GM23338 (cell line): Measurements from ENCODE around the gene SMIM35. TPM values are rescaled to one million over a fixed set of nuclear protein-coding genes. Genes with fewer than 3 reads are reported as not detected.
A peak's percentile ranks its signal among the peaks of the same experiment; 100 is the strongest.

Source experiments
- ATAC-seq: fragments of 200-7000 bp; cut with Tn5 transposase; 3 replicates; pipeline ENCODE4 v1.9.1; 2020
- DNase-seq: peaks from one replicate; pipeline ENCODE4 v3.0.0-alpha.2; 2015; ENCODE audit warnings: low spot score
- H2AFZ ChIP-seq: fragments of 200-600 bp; sonication (generic); 2 replicates; pipeline ENCODE4 v1.8.0; 2016; ENCODE audit warnings: antibody characterized with exemption, mild to moderate bottlenecking, moderate library complexity
- H3F3A ChIP-seq: fragments of 200-600 bp; sonication (generic); replicated peaks from 2 replicates; pipeline ENCODE4 v1.8.0; 2017; ENCODE audit warnings: antibody characterized with exemption, mixed run types, low read depth
- H3K27ac ChIP-seq: fragments of 200-600 bp; sonication (generic); 2 replicates; pipeline ENCODE4 v1.6.1; 2016; ENCODE audit warnings: low read depth
- H3K27me3 ChIP-seq: fragments of 200-600 bp; sonication (generic); 2 replicates; pipeline ENCODE4 v1.8.0; 2016; ENCODE audit warnings: mild to moderate bottlenecking, mixed run types, moderate library complexity; ENCODE audit not compliant: insufficient read depth
- H3K36me3 ChIP-seq: fragments of 200-600 bp; sonication (generic); 2 replicates; pipeline ENCODE4 v1.8.0; 2016; ENCODE audit warnings: mild to moderate bottlenecking; ENCODE audit not compliant: insufficient read depth
- H3K4me1 ChIP-seq: fragments of 200-600 bp; sonication (generic); 2 replicates; pipeline ENCODE4 v1.8.0; 2016; ENCODE audit warnings: mild to moderate bottlenecking, moderate library complexity; ENCODE audit not compliant: insufficient read depth
- H3K4me2 ChIP-seq: fragments of 200-600 bp; sonication (generic); 2 replicates; pipeline ENCODE4 v1.7.1; 2017; ENCODE audit warnings: mixed run types
- H3K4me3 ChIP-seq: fragments of 200-600 bp; sonication (generic); 2 replicates; pipeline ENCODE4 v1.6.1; 2016; ENCODE audit warnings: mixed run types
- H3K79me2 ChIP-seq: fragments of 200-600 bp; sonication (generic); replicated peaks from 2 replicates; pipeline ENCODE4 v1.8.0; 2017; ENCODE audit warnings: mild to moderate bottlenecking; ENCODE audit not compliant: insufficient read depth
- H3K9me2 ChIP-seq: fragments of 200-600 bp; sonication (generic); 2 replicates; pipeline ENCODE4 v1.8.0; 2017; ENCODE audit not compliant: insufficient read depth
- H4K20me1 ChIP-seq: fragments of 200-600 bp; sonication (generic); replicated peaks from 2 replicates; pipeline ENCODE4 v1.8.0; 2017; ENCODE audit warnings: mild to moderate bottlenecking; ENCODE audit not compliant: insufficient read depth
- H3K27ac Mint-ChIP-seq: 2 replicates; pipeline ENCODE4 v1.8.0; 2020; ENCODE audit warnings: inconsistent platforms, mild to moderate bottlenecking, moderate library complexity, mixed read lengths
- H3K27me3 Mint-ChIP-seq: 3 replicates; pipeline ENCODE4 v1.8.0; 2022; ENCODE audit warnings: low read depth, mild to moderate bottlenecking, moderate library complexity, mixed read lengths, inconsistent platforms; ENCODE audit not compliant: insufficient read depth, poor library complexity
- H3K36me3 Mint-ChIP-seq: 3 replicates; pipeline ENCODE4 v1.8.0; 2021; ENCODE audit warnings: low read depth, mild to moderate bottlenecking, inconsistent platforms, moderate library complexity, mixed read lengths
- H3K4me1 Mint-ChIP-seq: 3 replicates; pipeline ENCODE4 v1.8.0; 2020; ENCODE audit warnings: mild to moderate bottlenecking, inconsistent platforms, mixed read lengths
- H3K4me3 Mint-ChIP-seq: 3 replicates; pipeline ENCODE4 v1.8.0; 2021; ENCODE audit warnings: moderate library complexity, mild to moderate bottlenecking, inconsistent platforms, mixed read lengths
- H3K9me3 Mint-ChIP-seq: 3 replicates; pipeline ENCODE4 v1.8.0; 2020; ENCODE audit warnings: moderate library complexity, mild to moderate bottlenecking, inconsistent platforms, mixed read lengths
- CREB1 ChIP-seq: fragments of 250-450 bp; sonication (Bioruptor Pico); IDR thresholded peaks from 2 replicates; pipeline ENCODE4 v1.5.0; 2020; ENCODE audit warnings: low read depth, mild to moderate bottlenecking, moderate library complexity
- EZH2 ChIP-seq: fragments of 200-600 bp; sonication (generic); IDR thresholded peaks from one replicate; pipeline ENCODE4 v1.8.0; 2017; ENCODE audit warnings: antibody characterized with exemption, mild to moderate bottlenecking, low read depth; ENCODE audit not compliant: unreplicated experiment
- JUNB ChIP-seq: IDR thresholded peaks from one replicate; pipeline ENCODE4 v1.6.1; 2016; ENCODE audit warnings: antibody characterized with exemption; ENCODE audit not compliant: unreplicated experiment
- NANOG ChIP-seq: IDR thresholded peaks from 2 replicates; pipeline ENCODE4 v1.6.1; 2016; ENCODE audit warnings: antibody characterized with exemption, borderline replicate concordance
- POLR2AphosphoS5 ChIP-seq: IDR thresholded peaks from 2 replicates; pipeline ENCODE4 v1.6.1; 2016; ENCODE audit warnings: antibody characterized with exemption, low read depth
- ZNF114 ChIP-seq: fragments of 250-450 bp; sonication (Bioruptor Pico); IDR thresholded peaks from 2 replicates; pipeline ENCODE4 v1.5.0; 2020; ENCODE audit warnings: mild to moderate bottlenecking, moderate library complexity
- ZNF331 ChIP-seq: fragments of 250-450 bp; sonication (Bioruptor Pico); IDR thresholded peaks from 2 replicates; pipeline ENCODE4 v1.5.0; 2020; ENCODE audit warnings: low read depth, mild to moderate bottlenecking, moderate library complexity
- ZNF462 ChIP-seq: fragments of 250-450 bp; sonication (Bioruptor Pico); IDR thresholded peaks from 2 replicates; pipeline ENCODE4 v1.5.0; 2020; ENCODE audit warnings: mild to moderate bottlenecking, moderate library complexity
- polyA plus RNA-seq: library from polyadenylated mRNA; unstranded; fragments of >200 nt; fragmentation: Nextera tagmentation; extraction: Ambion mirVana; gene quantifications from 2 replicates; pipeline ENCODE4 v1.2.1, GENCODE V29; 2016
- total RNA-seq: library from RNA; depleted of rRNA; stranded (reverse); fragments of >200 nt; shearing (Covaris generic); gene quantifications from 2 replicates; pipeline ENCODE4 v1.2.3, GENCODE V29; 2014

Gene SMIM35
- total and polyA plus RNA-seq, 2 experiments from 2014 or later: not detected

GRCh38 chr11:118133816-118134215, 47.1 kb upstream of the SMIM35 start (continued):
- TF ChIP-seq ZNF462 (CRISPR knock-in tag): no peak
- TF ChIP-seq CREB1 (CRISPR knock-in tag): no peak

- no peaks in the 10 kb centered on the region for H4K20me1 ChIP-seq
- DNase-seq (no peak), ATAC-seq (no peak)
- H2AFZ ChIP-seq: no peak overlapping the region
- H3K4me3 ChIP-seq: no peak overlapping the region
- no peaks in the 10 kb centered on the region for H3K27me3 ChIP-seq
- peaks cover 4% of the 10 kb centered on the region; the same call in 2 of the 3 replicates for H3K4me1 Mint-ChIP-seq
- H3K36me3 Mint-ChIP-seq: no peaks in the 10 kb centered on the region; the same call in 2 of the 3 replicates
- H3K27ac Mint-ChIP-seq: peak overlapping the region; percentile 51; the same call in 1 of the 2 replicates
- peaks cover 9% of the 10 kb centered on the region for H3K27me3 Mint-ChIP-seq
- no peaks in the 10 kb centered on the region for H3K9me2 ChIP-seq
- no peaks in the 10 kb centered on the region for H3K9me3 Mint-ChIP-seq
- no peaks in the 10 kb centered on the region for H3K4me1 ChIP-seq
- no peaks in the 10 kb centered on the region for H3K79me2 ChIP-seq
- H3K4me2 ChIP-seq: no peak overlapping the region
- no peak overlapping the region for H3K27ac ChIP-seq
- no peaks in the 10 kb centered on the region for H3F3A ChIP-seq
- H3K36me3 ChIP-seq: no peaks in the 10 kb centered on the region
- H3K4me3 Mint-ChIP-seq: no peak overlapping the region
- TF ChIP-seq ZNF462 (CRISPR knock-in tag): no peak
- TF ChIP-seq JUNB: no peak
- TF ChIP-seq EZH2: no peak
- no peak for TF ChIP-seq POLR2AphosphoS5
- no peak for TF ChIP-seq CREB1 (CRISPR knock-in tag)
- TF ChIP-seq ZNF331: no peak
- no peak for TF ChIP-seq NANOG
- no peak for TF ChIP-seq ZNF114 (CRISPR knock-in tag)
Observed at GRCh38 chr11:118132385-118133151, 45.8 kb upstream of the SMIM35 start.
